ENCODE data around the gene AGRN.
"Not testable (repeated sequence)": the region's sequence is repeated elsewhere in the genome, so short reads cannot be mapped to it uniquely, and the experiment has no call there.

Gene AGRN

DNA sequence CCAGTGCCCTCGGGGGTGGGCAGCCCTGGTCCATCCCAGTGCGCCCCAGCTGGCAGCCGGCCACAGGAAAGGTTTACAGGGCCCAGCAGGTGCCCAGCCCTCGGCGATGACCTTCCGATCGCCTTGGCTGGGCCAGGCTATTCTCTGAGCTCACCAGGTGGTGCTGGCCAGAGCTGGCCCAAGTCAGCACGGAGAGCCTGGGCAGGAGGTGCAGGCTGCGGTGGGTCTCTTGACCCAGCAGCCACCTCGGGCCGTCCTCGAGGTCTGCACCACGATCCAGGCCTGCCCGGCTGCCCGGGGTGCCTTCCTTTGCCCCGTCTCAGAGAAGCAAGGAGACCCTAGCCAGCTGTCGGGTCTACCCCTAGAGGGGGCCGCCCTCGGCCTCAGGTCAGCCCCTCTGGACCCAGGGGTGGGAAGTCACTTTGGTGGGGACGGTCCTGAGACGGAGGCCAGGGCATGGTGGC, 38.4 kb upstream of the AGRN start:
- in situ Hi-C loops (cut with HindIII; ENCODE audit: low sequenced_read_pairs): no loop called here

DNA sequence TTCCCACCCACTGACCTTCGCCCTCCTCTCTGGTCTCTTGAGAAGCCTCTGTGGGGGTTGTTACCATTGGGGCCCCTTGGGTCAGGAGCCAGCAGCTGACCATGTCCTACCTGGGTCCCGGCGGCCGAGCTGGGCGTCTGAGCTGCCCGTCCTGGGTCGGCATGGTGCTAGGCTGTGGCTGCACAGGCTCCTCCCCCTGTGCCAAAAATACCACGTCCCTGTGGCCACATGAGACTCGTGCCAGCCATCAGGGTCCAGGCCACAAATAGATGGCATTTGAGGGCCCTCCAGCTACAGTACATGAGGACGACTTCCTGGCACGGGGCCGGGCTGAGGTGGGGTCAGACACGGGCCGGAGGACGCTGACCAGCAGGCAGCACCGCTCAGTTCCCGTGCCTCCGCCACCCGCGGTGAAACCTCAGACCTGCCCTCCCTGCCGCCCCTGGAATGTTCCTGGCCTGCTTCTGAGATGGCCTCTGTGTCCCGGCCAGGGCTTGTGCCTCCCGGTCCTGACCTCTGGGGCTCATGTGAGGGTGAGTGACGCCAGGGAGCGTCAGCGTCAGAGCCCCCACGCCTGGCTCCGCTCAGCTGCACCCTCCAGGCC, 37.9 kb upstream of the AGRN start, which contains the start of gene PERM1:
TSS of gene PERM1 (minus strand) at position 139 of the 604 bp plus-strand sequence. CDS start 1,064 bp downstream, outside the sequence.
- in situ Hi-C loops (cut with HindIII; ENCODE audit: low sequenced_read_pairs): no loop called here

GRCh38 chr1:982765-983436, 37.0 kb upstream of the AGRN start:
- in situ Hi-C loops (cut with HindIII; ENCODE audit: low sequenced_read_pairs): no loop called here

GRCh38 chr1:983798-984475, 36.0 kb upstream of the AGRN start:
- in situ Hi-C loops (cut with HindIII; ENCODE audit: low sequenced_read_pairs): no loop called here

DNA sequence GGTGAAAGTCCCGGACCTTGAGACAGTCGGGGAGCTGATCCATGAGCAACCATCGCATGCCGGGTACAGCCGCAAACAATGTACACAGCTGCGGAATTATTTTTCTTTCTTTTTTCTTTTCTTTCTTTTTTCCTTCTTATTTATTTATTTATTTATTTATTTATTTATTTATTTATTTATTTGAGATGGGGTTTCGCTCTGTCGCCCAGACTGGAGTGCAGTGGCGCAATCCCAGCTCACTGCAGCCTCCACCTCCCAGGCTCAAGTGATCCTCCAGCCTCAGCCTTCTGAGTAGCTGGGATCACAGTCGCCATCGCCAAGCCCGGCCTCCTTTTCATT, 35.5 kb upstream of the AGRN start:
- in situ Hi-C loops (cut with HindIII; ENCODE audit: low sequenced_read_pairs): no loop called here

GRCh38 chr1:985126-985525, 34.8 kb upstream of the AGRN start:
- in situ Hi-C loops (cut with HindIII; ENCODE audit: low sequenced_read_pairs): no loop called here

- in situ Hi-C loops (cut with HindIII; ENCODE audit: low sequenced_read_pairs): not testable (repeated sequence)
Observed at GRCh38 chr1:988061-988460, 31.9 kb upstream of the AGRN start.

GRCh38 chr1:991275-991674, 28.6 kb upstream of the AGRN start:
- in situ Hi-C loops (cut with HindIII; ENCODE audit: low sequenced_read_pairs): not testable (repeated sequence)

- in situ Hi-C loops (cut with HindIII; ENCODE audit: low sequenced_read_pairs): no loop called here
Observed at GRCh38 chr1:991895-992294, 28.0 kb upstream of the AGRN start.

- in situ Hi-C loops (cut with HindIII; ENCODE audit: low sequenced_read_pairs): no loop called here
Observed at GRCh38 chr1:992362-992761, 27.6 kb upstream of the AGRN start.

- in situ Hi-C loops (cut with HindIII; ENCODE audit: low sequenced_read_pairs): no loop called here
Observed at GRCh38 chr1:993379-993995, 26.4 kb upstream of the AGRN start.

DNA sequence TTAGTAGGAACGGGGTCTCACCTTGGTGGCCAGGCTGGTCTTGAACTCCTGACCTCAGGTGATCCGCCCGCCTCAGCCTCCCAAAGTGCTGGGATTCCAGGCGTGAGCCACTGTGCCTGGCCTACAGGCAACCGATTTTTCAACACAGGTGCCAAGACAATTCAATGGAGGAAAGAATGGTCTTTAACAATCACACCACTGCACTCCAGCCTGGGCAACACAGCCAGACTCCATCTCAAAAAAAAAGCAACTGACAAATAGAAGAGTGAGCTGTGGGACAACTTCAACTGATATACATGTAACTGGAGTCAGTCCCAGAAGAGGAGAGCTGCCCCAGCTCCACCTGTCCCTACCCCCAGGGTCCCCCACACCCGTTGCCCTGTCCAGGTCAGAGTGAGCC, 25.4 kb upstream of the AGRN start:
- in situ Hi-C loops (cut with HindIII; ENCODE audit: low sequenced_read_pairs): not testable (repeated sequence)

DNA sequence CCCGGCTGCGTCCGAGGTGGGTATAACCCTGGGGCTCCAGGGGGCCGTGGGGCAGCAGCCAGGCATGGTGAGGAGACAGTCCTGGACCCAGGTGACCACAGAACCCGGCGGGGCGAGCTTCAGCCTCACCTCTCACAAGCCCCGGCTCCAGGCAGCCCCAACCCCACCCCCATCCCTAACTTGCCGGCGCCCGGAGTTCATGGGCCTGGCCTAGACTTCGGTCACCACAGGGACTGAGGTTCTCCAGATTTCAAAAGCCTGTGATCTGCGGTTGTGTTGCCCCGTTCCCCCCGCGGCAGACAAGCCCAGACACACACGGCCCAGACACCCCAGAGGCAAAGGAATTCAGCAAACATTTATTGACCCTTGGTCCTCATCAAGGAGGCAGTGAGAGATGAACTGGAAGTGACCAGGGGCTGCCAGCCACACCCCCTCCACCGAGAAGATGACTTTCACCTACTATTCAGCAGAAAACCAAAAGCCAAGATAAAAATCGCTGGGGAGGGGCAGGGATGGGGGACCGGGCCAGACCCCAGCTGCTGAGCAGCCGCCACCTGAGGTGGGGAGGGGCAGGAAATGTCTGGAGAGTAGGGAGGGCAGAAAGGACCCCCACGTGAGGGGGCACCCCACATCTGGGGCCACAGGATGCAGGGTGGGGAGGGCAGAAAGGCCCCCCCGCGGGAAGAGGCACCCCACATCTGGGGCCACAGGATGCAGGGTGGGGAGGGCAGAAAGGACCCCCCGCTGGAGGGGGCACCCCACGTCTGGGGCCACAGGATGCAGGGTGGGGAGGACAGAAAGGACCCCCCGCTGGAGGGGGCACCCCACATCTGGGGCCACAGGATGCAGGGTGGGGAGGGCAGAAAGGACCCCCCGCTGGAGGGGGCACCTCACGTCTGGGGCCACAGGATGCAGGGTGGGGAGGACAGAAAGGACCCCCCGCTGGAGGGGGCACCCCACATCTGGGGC, 24.0 kb upstream of the AGRN start:
- in situ Hi-C loops (cut with HindIII; ENCODE audit: low sequenced_read_pairs): no loop called here

DNA sequence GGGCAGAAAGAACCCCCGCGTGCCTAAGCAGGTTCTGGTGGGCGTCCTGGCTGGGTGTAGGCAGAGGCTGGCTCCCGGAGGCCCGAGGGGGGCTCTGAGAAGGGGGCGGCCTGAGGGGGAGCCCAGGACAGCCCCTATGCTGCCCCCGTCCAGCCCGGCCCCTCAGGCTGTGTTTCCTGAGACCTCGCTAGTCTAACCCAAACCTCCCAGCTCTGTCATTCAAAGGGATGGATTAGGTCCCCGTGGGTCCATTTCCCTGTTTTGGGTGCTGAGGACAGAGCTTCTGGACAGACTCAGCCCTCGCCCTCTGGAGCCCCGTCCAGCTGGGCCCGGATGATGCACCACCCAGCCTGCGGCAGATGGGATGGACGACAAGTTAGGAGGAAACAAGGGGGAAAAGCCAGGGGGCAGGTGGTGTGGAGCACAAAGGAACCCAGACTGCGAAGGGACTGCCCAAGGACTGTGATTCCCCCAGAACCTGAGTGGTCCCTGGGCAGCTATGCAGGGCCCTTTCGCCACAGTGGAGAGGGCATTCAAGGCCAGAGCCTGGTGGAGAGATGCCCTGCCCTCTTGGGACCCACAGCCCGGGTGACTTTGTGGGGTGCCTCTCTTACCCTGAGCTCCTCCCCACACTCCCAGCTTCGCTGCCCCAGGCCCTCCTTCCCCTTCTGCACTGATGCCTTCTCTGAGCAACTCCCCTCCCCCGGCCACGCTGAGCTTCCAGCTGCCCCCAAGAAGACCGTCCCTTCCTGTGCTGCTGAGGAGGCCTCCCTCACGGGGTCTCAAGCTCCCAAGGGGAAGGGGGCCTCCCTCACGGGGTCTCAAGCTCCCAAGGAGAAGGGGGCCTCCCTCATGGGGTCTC, 22.8 kb upstream of the AGRN start:
- in situ Hi-C loops (cut with HindIII; ENCODE audit: low sequenced_read_pairs): no loop called here

- in situ Hi-C loops (cut with HindIII; ENCODE audit: low sequenced_read_pairs): no loop called here
Observed at GRCh38 chr1:997713-997992, 22.3 kb upstream of the AGRN start.

- in situ Hi-C loops (cut with HindIII; ENCODE audit: low sequenced_read_pairs): no loop called here
Observed at GRCh38 chr1:997993-998744, 21.8 kb upstream of the AGRN start.

GRCh38 chr1:998745-998994, 21.2 kb upstream of the AGRN start:
- in situ Hi-C loops (cut with HindIII; ENCODE audit: low sequenced_read_pairs): no loop called here

DNA sequence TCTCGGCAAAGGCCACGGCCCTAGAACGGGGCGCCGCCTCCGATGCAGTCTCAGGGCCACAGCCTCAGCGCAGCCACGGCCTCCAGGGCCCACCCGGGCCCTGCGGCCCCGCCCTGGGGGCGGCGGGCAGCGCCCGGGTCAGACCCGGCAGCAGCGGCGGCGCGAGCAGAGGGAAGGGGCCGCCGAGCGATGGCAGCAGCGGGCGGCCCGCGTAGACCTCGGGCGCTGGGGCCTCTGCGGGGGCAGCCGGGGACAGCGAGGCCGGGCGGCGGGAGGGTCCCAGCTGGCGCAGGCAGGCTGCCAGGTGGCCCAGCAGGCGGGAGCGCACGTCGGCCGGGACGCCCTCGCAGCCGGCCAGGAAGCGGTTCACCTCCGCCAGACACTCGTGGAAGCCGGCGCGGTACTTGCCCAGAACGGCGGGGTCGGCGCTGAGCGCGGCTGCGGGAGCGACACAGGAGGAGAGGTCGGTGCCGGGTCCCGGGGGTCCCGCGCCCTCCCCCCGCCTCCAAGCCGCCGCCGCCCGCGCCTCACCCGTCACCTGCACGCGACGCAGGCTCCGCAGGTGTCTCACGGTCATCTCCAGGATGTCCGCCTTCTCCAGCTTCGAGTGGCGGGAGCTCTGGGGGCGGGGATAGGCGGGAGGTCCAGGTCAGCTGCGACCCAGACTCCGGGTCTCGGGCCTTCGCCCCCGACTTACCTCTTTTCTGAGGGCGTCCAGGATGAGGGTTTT, 20.8 kb upstream of the AGRN start:
- in situ Hi-C loops (cut with HindIII; ENCODE audit: low sequenced_read_pairs): no loop called here

Measured in endothelial cell of hepatic sinusoid (primary cell).